Measurements from ENCODE around the gene RBMS1. TPM values are rescaled to one million over a fixed set of nuclear protein-coding genes. Genes with fewer than 3 reads are reported as not detected.

RBMS1 gene
- total RNA-seq, 1 donor from 2014 or later = 136 TPM

DNA sequence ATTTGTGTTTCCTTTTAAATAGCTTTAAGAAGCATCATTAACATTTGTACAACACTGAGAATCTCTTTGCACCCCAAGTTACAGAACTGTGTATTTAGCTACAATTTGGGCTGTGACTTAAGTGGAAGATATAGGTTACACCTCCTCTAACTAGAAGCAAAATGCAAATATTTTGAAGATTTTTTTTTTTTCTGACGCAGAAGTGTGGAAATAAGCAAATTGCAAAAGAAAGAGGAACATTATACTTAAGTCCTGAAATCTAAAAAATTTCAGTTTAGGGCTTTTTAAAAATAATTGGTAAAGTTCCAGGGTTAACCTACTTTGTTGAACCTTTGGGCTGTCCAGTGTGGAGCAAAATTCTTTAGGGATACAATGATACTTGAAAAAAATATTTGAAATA lies 41.4 kb upstream of the RBMS1 start:
- no peaks in the 10 kb centered on the region for H3K9me3 Mint-ChIP-seq (ENCODE audit: unreplicated experiment)
- no peak for DNase-seq (ENCODE audit: low spot score)
- H3K36me3 Mint-ChIP-seq (ENCODE audit: low read depth, unreplicated experiment) = no peaks in the 10 kb centered on the region
- H3K4me1 Mint-ChIP-seq (ENCODE audit: unreplicated experiment) = no peaks in the 10 kb centered on the region
- TF ChIP-seq, protein P1, sequence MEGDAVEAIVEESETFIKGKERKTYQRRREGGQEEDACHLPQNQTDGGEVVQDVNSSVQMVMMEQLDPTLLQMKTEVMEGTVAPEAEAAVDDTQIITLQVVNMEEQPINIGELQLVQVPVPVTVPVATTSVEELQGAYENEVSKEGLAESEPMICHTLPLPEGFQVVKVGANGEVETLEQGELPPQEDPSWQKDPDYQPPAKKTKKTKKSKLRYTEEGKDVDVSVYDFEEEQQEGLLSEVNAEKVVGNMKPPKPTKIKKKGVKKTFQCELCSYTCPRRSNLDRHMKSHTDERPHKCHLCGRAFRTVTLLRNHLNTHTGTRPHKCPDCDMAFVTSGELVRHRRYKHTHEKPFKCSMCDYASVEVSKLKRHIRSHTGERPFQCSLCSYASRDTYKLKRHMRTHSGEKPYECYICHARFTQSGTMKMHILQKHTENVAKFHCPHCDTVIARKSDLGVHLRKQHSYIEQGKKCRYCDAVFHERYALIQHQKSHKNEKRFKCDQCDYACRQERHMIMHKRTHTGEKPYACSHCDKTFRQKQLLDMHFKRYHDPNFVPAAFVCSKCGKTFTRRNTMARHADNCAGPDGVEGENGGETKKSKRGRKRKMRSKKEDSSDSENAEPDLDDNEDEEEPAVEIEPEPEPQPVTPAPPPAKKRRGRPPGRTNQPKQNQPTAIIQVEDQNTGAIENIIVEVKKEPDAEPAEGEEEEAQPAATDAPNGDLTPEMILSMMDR (IDR thresholded peaks at IDR 0.05; ENCODE audit: unreplicated experiment) = no peak
- H3K4me3 Mint-ChIP-seq (ENCODE audit: unreplicated experiment) = no peak overlapping the region
- H3K27me3 Mint-ChIP-seq (ENCODE audit: unreplicated experiment) = no peaks in the 10 kb centered on the region
- H3K27ac Mint-ChIP-seq (ENCODE audit: unreplicated experiment) = no peak overlapping the region

DNA sequence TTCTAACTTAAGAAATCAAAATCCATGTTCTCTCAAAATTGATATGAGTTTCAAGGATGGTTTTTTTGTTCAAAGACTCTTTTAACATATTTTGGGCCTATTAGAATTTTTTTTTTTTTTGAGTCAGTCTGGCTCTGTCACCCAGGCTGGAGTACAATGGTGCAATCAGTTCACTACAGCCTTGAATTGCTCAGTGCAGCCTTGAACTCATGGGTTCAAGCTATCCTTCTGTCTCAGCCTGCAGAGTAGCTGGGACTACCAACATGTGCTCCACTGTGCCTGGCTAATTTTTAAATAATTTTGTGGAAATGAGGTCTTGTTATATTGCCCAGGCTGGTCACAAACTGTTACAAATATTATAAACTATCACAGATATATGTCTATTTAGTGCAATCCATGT lies 40.6 kb upstream of the RBMS1 start:
- H3K36me3 Mint-ChIP-seq (ENCODE audit: low read depth, unreplicated experiment) = no peaks in the 10 kb centered on the region
- DNase-seq (ENCODE audit: low spot score) = no peak
- TF ChIP-seq, protein P1 (IDR thresholded peaks at IDR 0.05; ENCODE audit: unreplicated experiment) = no peak
- H3K4me3 Mint-ChIP-seq (ENCODE audit: unreplicated experiment) = no peak overlapping the region
- no peaks in the 10 kb centered on the region for H3K9me3 Mint-ChIP-seq (ENCODE audit: unreplicated experiment)
- H3K27ac Mint-ChIP-seq (ENCODE audit: unreplicated experiment) = no peak overlapping the region
- H3K4me1 Mint-ChIP-seq (ENCODE audit: unreplicated experiment) = no peaks in the 10 kb centered on the region
- no peaks in the 10 kb centered on the region for H3K27me3 Mint-ChIP-seq (ENCODE audit: unreplicated experiment)

DNA sequence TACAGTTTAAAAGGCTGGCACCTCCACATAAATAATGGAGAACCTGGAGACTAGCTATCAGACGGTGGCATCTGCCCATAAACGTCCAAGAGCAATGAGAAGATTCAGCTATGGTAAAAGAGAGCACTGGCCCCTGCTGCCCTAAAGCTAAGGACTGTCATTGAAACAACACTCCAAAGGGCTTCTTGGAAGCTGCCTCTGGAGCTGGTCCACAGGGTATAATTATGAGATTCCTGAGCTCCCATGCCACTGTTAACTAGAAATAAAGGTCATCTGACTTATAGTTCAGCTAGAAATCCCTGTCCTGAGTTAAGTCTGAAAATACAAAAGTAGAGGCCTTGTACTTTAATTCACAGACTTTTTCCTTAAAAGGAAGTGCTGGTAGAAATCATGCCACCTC lies 39.9 kb upstream of the RBMS1 start:
- H3K27me3 Mint-ChIP-seq (ENCODE audit: unreplicated experiment) = no peaks in the 10 kb centered on the region
- no peaks in the 10 kb centered on the region for H3K36me3 Mint-ChIP-seq (ENCODE audit: low read depth, unreplicated experiment)
- no peaks in the 10 kb centered on the region for H3K4me1 Mint-ChIP-seq (ENCODE audit: unreplicated experiment)
- DNase-seq (ENCODE audit: low spot score) = no peak
- H3K27ac Mint-ChIP-seq (ENCODE audit: unreplicated experiment) = no peak overlapping the region
- no peak overlapping the region for H3K4me3 Mint-ChIP-seq (ENCODE audit: unreplicated experiment)
- TF ChIP-seq, protein P1 (IDR thresholded peaks at IDR 0.05; ENCODE audit: unreplicated experiment) = no peak
- H3K9me3 Mint-ChIP-seq (ENCODE audit: unreplicated experiment) = no peaks in the 10 kb centered on the region

DNA sequence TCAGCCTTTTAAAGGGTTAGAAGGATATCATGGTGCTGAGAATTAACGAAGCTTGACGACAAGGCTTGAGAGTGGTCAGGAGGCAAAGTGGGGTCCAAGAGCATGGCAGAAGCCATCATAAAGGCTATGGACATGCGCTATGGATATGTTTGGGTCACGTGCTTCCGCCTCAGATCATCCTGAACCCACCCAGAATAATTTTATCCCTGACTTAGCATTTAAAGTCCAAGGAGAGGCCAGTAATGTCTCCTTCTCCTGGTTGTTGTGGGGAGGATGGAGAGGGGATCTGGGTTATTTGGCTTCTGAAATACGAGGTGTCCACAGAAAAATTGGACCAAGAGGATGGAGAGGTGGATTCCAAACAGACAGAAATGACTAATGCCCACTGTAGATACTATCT lies 38.8 kb upstream of the RBMS1 start:
- TF ChIP-seq, protein P1 (IDR thresholded peaks at IDR 0.05; ENCODE audit: unreplicated experiment) = no peak
- Mint-ChIP-seq H3K4me3 (ENCODE audit: unreplicated experiment) (no peak overlapping the region), H3K9me3 (ENCODE audit: unreplicated experiment) (no peaks in the 10 kb centered on the region), H3K36me3 (ENCODE audit: low read depth, unreplicated experiment) (no peaks in the 10 kb centered on the region), H3K27me3 (ENCODE audit: unreplicated experiment) (no peaks in the 10 kb centered on the region), H3K27ac (ENCODE audit: unreplicated experiment) (no peak overlapping the region), H3K4me1 (ENCODE audit: unreplicated experiment) (no peaks in the 10 kb centered on the region)
- no peak for DNase-seq (ENCODE audit: low spot score)

DNA sequence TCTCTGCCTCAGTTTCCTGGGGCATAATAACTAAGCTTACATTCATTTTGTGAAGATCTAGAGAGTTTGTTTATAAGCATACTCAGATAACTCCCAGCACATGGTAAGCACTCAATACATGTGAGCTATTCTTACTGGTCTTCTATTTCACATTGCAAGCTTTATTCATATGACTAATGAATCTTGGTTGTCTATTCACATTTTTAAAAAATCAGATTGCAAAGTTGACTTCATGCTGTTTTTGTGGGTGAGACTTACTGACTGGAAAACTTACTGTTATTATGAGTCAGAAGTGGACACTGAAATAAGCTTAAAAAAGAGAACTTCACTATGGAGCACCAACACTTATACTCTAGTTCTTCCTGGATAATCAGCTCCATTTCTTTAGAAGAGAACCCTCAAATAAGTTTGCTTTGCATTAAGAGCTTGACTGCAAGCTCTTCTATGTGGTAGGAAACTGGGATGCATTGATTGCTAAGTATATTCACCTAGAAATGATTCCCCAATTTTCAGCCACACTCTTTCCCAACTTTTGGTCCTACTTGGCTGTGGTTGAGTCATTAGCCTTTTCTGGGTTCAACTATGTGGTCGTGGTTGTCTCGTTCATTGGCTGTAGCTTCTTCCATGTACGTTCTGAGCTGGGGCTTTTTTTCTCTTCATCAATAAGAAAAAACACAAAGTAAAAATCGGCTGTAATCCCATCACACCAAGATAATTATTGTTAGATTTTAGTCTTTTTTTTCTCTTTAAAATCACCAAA lies 29.5 kb upstream of the RBMS1 start:
- no peaks in the 10 kb centered on the region for H3K27me3 Mint-ChIP-seq (ENCODE audit: unreplicated experiment)
- TF ChIP-seq, protein P1 (IDR thresholded peaks at IDR 0.05; ENCODE audit: unreplicated experiment) = no peak
- H3K4me3 Mint-ChIP-seq (ENCODE audit: unreplicated experiment) = no peak overlapping the region
- no peak for DNase-seq (ENCODE audit: low spot score)
- H3K36me3 Mint-ChIP-seq (ENCODE audit: low read depth, unreplicated experiment) = no peaks in the 10 kb centered on the region
- H3K4me1 Mint-ChIP-seq (ENCODE audit: unreplicated experiment) = no peaks in the 10 kb centered on the region
- no peak overlapping the region for H3K27ac Mint-ChIP-seq (ENCODE audit: unreplicated experiment)
- no peaks in the 10 kb centered on the region for H3K9me3 Mint-ChIP-seq (ENCODE audit: unreplicated experiment)
